ENCODE measurements around the gene HEXIM2. TPM values are rescaled to one million over a fixed set of nuclear protein-coding genes. Genes with fewer than 3 reads are reported as not detected.

HEXIM2 gene
- total RNA-seq, 1 experiment from 2014 or later: 13.5 TPM

DNA sequence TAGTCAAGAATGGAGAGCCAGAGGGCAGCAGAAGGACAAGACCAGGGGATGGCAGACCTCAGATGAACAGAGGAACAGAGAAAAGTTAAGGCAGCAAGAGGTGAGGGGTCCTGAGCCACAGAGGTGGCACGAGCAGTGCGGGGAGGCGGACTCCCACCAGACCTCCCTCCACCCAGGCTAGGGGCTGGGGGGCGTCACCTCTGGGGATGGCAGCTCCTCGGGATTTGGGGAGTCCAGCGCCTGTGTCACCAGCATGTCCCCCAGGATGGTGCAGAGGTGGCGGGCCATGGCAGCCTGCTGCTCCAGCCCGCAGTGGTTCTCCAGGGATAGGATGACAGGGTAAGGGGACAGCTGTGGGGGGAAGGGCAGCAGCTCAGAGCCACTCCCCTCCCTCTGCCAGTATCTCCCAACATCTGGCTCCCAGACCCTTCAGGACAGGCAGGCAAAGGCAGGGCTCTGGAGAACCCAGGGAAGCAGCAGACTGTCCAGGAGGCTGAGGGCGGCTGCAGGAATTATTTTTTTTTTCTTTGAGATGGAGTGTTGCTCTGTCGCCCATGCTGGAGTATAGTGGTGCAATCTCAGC lies 45.1 kb upstream of the HEXIM2 start:
- Histone ChIP-seq H3K79me2 (ENCODE audit: insufficient read depth, low read length) (peaks cover 2% of the 10 kb centered on the region; the same call in 1 of the 2 replicates), H3K9ac (ENCODE audit: low read length) (no peak overlapping the region), H3K27me3 (ENCODE audit: insufficient read depth, low read length) (no peaks in the 10 kb centered on the region), H3K27ac (ENCODE audit: low read depth, low read length) (no peak overlapping the region), H4K20me1 (ENCODE audit: insufficient read depth) (no peaks in the 10 kb centered on the region), H3K9me2 (ENCODE audit: insufficient read depth) (no peaks in the 10 kb centered on the region), H3K36me3 (ENCODE audit: control insufficient read depth in 1 of 2, insufficient read depth in 2 of 2, low read length in 2 of 2) (peaks cover 2 to 11% of the 10 kb centered on the region in 2 experiments; a peak in 3 of 4 replicates), H3K4me1 (ENCODE audit: control insufficient read depth in 1 of 2, insufficient read depth in 2 of 2, low read length in 2 of 2) (peaks cover 0 to 3% of the 10 kb centered on the region in 2 experiments; a peak in 3 of 4 replicates), H2AFZ (ENCODE audit: low read depth, low read length, poor library complexity, severe bottlenecking) (no peak overlapping the region), H3K4me2 (ENCODE audit: low read length) (no peak overlapping the region), H3K4me3 (replicated peaks in 1 of 2; ENCODE audit: low read depth in 1 of 2, low read length in 2 of 2) (no peak overlapping the region), H3K9me3 (ENCODE audit: control insufficient read depth in 1 of 2, insufficient read depth in 1 of 2, low read depth in 1 of 2, low read length in 2 of 2) (no peaks in the 10 kb centered on the region)
- ChIA-PET POLR2A (no interaction called here), CTCF (no interaction called here), RAD21 (ENCODE audit: low non-redundant PET in 1 of 2, low total read pairs in 2 of 2, uncharacterized antibody in 2 of 2, unreplicated experiment in 2 of 2) (no interaction called here)
- DNase-seq (ENCODE audit: low read depth, low spot score) (no peak), ATAC-seq (no peak)
- BruUV-seq (replicated peaks): no TSS peak
- intact Hi-C loops (cut with micrococcal nuclease): no loop called here
- TF ChIP-seq RAD21 (IDR thresholded peaks at IDR 0.05; ENCODE audit: low read depth) (no peak), SRF (IDR thresholded peaks at IDR 0.05; ENCODE audit: low read depth) (no peak), POLR2AphosphoS5 (IDR thresholded peaks at IDR 0.05; ENCODE audit: low read depth, low read length) (no peak), ELF1 (IDR thresholded peaks at IDR 0.05; ENCODE audit: borderline replicate concordance, low read depth) (no peak), ZNF274 (IDR thresholded peaks at IDR 0.05; ENCODE audit: low read depth, low read length) (no peak)

DNA sequence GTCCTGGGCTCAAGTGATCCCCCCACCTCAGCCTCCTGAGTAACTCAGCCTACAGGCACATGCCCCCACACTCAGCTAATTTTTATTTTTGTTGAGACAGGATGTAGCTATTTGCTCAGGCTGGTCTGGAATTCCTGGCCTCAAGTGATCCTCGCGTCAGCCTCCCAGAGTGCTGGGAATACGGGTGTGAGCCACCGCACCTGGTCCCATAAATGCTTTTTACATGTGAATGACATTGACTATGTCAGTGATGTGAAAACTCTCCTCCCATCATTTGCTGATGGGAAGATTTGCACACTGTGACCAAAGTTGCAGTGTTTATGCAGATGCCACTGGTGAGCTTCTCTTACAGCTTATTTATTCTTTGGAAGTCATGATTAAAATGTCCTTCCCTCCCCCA lies 44.3 kb upstream of the HEXIM2 start:
- H4K20me1 ChIP-seq (ENCODE audit: insufficient read depth): no peaks in the 10 kb centered on the region
- no peak overlapping the region for H3K27ac ChIP-seq (ENCODE audit: low read depth, low read length)
- POLR2A ChIA-PET: interaction anchor here (0.8 kb wide), 1 partner anchor 44 kb away, joined by 3 read pairs; the partner anchor contains the start of gene HEXIM2
- no peak for TF ChIP-seq POLR2AphosphoS5 (IDR thresholded peaks at IDR 0.05; ENCODE audit: low read depth, low read length)
- TF ChIP-seq EGR1 (IDR thresholded peaks at IDR 0.05; ENCODE audit: low read depth): no peak
- TF ChIP-seq ZNF274 (IDR thresholded peaks at IDR 0.05; ENCODE audit: low read depth, low read length): no peak
- no peak for TF ChIP-seq FOSL1 (IDR thresholded peaks at IDR 0.05; ENCODE audit: low read depth)
- TF ChIP-seq, protein P1, sequence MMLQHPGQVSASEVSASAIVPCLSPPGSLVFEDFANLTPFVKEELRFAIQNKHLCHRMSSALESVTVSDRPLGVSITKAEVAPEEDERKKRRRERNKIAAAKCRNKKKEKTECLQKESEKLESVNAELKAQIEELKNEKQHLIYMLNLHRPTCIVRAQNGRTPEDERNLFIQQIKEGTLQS (IDR thresholded peaks at IDR 0.05): no peak
- no peak for TF ChIP-seq CEBPB (IDR thresholded peaks at IDR 0.05; ENCODE audit: low read depth)
- RAD21 ChIA-PET (ENCODE audit: low non-redundant PET in 1 of 2, low total read pairs in 2 of 2, uncharacterized antibody in 2 of 2, unreplicated experiment in 2 of 2): no interaction called here
- peaks cover 10% of the 10 kb centered on the region for H3K79me2 ChIP-seq (ENCODE audit: insufficient read depth, low read length)
- H3K27me3 ChIP-seq (ENCODE audit: insufficient read depth, low read length): no peaks in the 10 kb centered on the region
- no peak overlapping the region for H3K4me3 ChIP-seq (replicated peaks in 1 of 2; ENCODE audit: low read depth in 1 of 2, low read length in 2 of 2)
- H3K9ac ChIP-seq (ENCODE audit: low read length): no peak overlapping the region
- H3K4me1 ChIP-seq (ENCODE audit: control insufficient read depth in 1 of 2, insufficient read depth in 2 of 2, low read length in 2 of 2): peaks cover 7 to 10% of the 10 kb centered on the region in 2 experiments
- ATAC-seq (no peak), DNase-seq (ENCODE audit: low read depth, low spot score) (no peak)
- H2AFZ ChIP-seq (ENCODE audit: low read depth, low read length, poor library complexity, severe bottlenecking): no peak overlapping the region
- no peaks in the 10 kb centered on the region for H3K9me2 ChIP-seq (ENCODE audit: insufficient read depth)
- H3K9me3 ChIP-seq (ENCODE audit: control insufficient read depth in 1 of 2, insufficient read depth in 1 of 2, low read depth in 1 of 2, low read length in 2 of 2): no peaks in the 10 kb centered on the region
- no peak overlapping the region for H3K4me2 ChIP-seq (ENCODE audit: low read length)
- CTCF ChIA-PET: no interaction called here
- peaks cover 2 to 11% of the 10 kb centered on the region in 2 experiments; a peak in 3 of 4 replicates for H3K36me3 ChIP-seq (ENCODE audit: control insufficient read depth in 1 of 2, insufficient read depth in 2 of 2, low read length in 2 of 2)
- intact Hi-C loops (cut with micrococcal nuclease): no loop called here
- no TSS peak for BruUV-seq (replicated peaks)

Data from HCT116 (cell line).